ENCODE data around the gene FCRL6.

FCRL6 gene

GRCh38 chr1:159802111-159802510 is at the start of gene FCRL6:
FCRL6 (plus strand) TSS chr1:159802360; CDS start chr1:159802425, 65 bp downstream.
- no peak for DNase-seq (ENCODE audit: low spot score)

GRCh38 chr1:159753386-159753785 is 48.8 kb upstream of the FCRL6 start:
- no peak for DNase-seq (ENCODE audit: low spot score)

GRCh38 chr1:159755451-159756007 is 46.6 kb upstream of the FCRL6 start:
- no peak for DNase-seq (ENCODE audit: low spot score)

- no peak for DNase-seq (ENCODE audit: low spot score)
Observed at GRCh38 chr1:159756397-159756796, 45.8 kb upstream of the FCRL6 start.

- DNase-seq (ENCODE audit: low spot score) = no peak
Observed at GRCh38 chr1:159763686-159764085, 38.5 kb upstream of the FCRL6 start.

- no peak for DNase-seq (ENCODE audit: low spot score)
Observed at GRCh38 chr1:159765806-159766205, 36.4 kb upstream of the FCRL6 start.

GRCh38 chr1:159771127-159771895 is 30.8 kb upstream of the FCRL6 start:
- DNase-seq (ENCODE audit: low spot score) = no peak

GRCh38 chr1:159774465-159774864 is 27.7 kb upstream of the FCRL6 start:
- no peak for DNase-seq (ENCODE audit: low spot score)

GRCh38 chr1:159775716-159776115 is 26.4 kb upstream of the FCRL6 start:
- no peak for DNase-seq (ENCODE audit: low spot score)

- no peak for DNase-seq (ENCODE audit: low spot score)
Observed at GRCh38 chr1:159778266-159778665, 23.9 kb upstream of the FCRL6 start.

- DNase-seq (ENCODE audit: low spot score) = no peak
Observed at GRCh38 chr1:159779403-159779851, 22.7 kb upstream of the FCRL6 start.

GRCh38 chr1:159780583-159781582 is 21.3 kb upstream of the FCRL6 start, which contains the start of gene DUSP23:
DUSP23 (plus strand) TSS chr1:159780962; CDS start chr1:159781101, 139 bp downstream.
- peak; percentile 71 for DNase-seq (ENCODE audit: low spot score)

- DNase-seq (ENCODE audit: low spot score) = no peak
Observed at GRCh38 chr1:159781992-159782391, 20.2 kb upstream of the FCRL6 start.

- DNase-seq (ENCODE audit: low spot score) = no peak
Observed at GRCh38 chr1:159783724-159784123, 18.4 kb upstream of the FCRL6 start.

- DNase-seq (ENCODE audit: low spot score) = no peak
Observed at GRCh38 chr1:159786465-159786864, 15.7 kb upstream of the FCRL6 start.

- DNase-seq (ENCODE audit: low spot score) = no peak
Observed at GRCh38 chr1:159786966-159787365, 15.2 kb upstream of the FCRL6 start.

- DNase-seq (ENCODE audit: low spot score) = peak; percentile 19
Observed at GRCh38 chr1:159790237-159790917, 11.8 kb upstream of the FCRL6 start.

GRCh38 chr1:159791031-159791430 is 11.1 kb upstream of the FCRL6 start:
- no peak for DNase-seq (ENCODE audit: low spot score)

GRCh38 chr1:159791461-159791860 is 10.7 kb upstream of the FCRL6 start:
- DNase-seq (ENCODE audit: low spot score) = no peak

GRCh38 chr1:159795534-159795933 is 6.6 kb upstream of the FCRL6 start:
- no peak for DNase-seq (ENCODE audit: low spot score)

GRCh38 chr1:159798893-159799292 is 3.3 kb upstream of the FCRL6 start:
- peak; percentile 54 for DNase-seq (ENCODE audit: low spot score)

All from HuH-7.5 (cell line).